Adrenal gland (tissue), 5 donors: ENCODE data around the gene MPP1.

ENCODE experiments used
- POLR2A ChIP-seq, 2 donors: fragments of 450-650 bp; IDR thresholded peaks; one replicate each; pipeline ENCODE4 v1.6.1; 2017; ENCODE audit warnings: antibody characterized with exemption in 2 of 2, mild to moderate bottlenecking in 2 of 2, moderate library complexity in 1 of 2
- TF ChIP-seq, protein P1 (sequence below), 6 experiments: fragments of 450-650 bp in 4 of 6; fragments of 200-600 bp in 2 of 6; sonication (generic) in 1 of 6; IDR thresholded peaks; 1 replicate in 5 of 6; 2 replicates in 1 of 6; pipeline versions ENCODE4 v1.5.1 to v1.8.0; 2016 to 2021; ENCODE audit warnings: antibody characterized with exemption in 6 of 6, mild to moderate bottlenecking in 2 of 6, moderate library complexity in 1 of 6
- donor health status: DM: no; HTN: no; CAD: no.

DNA sequence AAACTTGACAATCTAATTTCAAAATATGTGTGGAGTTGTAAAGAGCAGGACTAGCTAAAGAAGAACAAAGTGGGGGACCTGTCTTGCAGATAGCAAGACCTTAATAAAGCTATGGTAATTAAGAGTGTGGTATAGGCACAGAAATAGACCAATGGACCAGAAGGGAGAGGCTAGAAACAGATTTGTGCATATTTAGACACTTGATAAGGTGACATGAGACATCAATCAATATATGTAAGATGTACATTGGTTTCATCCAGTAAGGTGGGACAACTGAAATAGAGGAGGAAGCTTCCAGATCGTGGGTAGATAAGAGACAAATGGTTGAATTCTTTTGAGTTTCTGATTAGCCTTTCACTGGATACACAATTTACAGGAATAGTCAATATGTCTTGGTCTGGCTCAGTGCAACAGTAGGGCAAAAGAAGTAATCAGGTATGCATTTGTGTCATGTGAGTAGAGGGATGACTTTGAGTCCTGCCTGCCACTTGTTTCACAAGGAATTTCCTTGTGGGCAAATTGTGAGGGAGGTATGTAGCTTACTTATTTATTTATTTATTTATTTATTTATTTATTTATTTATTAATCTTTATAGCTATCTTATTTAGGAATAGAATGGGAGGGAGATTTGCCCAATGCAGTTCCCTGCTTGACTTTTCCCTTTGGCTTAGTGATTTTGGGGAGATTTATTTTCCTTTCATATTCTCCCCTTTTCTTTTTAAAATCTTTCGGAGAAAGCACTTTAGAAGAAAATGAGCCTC is 7.2 kb upstream of the MPP1 start:
- TF ChIP-seq, protein P1, sequence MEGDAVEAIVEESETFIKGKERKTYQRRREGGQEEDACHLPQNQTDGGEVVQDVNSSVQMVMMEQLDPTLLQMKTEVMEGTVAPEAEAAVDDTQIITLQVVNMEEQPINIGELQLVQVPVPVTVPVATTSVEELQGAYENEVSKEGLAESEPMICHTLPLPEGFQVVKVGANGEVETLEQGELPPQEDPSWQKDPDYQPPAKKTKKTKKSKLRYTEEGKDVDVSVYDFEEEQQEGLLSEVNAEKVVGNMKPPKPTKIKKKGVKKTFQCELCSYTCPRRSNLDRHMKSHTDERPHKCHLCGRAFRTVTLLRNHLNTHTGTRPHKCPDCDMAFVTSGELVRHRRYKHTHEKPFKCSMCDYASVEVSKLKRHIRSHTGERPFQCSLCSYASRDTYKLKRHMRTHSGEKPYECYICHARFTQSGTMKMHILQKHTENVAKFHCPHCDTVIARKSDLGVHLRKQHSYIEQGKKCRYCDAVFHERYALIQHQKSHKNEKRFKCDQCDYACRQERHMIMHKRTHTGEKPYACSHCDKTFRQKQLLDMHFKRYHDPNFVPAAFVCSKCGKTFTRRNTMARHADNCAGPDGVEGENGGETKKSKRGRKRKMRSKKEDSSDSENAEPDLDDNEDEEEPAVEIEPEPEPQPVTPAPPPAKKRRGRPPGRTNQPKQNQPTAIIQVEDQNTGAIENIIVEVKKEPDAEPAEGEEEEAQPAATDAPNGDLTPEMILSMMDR (IDR thresholded peaks at IDR 0.05) = no peak
- no peak for TF ChIP-seq POLR2A (IDR thresholded peaks at IDR 0.05)
